Inferior parietal cortex (tissue), 1 donor: ENCODE data around the gene EXOC6.
"Not testable (repeated sequence)": the region's sequence is repeated elsewhere in the genome, so short reads cannot be mapped to it uniquely, and the experiment has no call there.

Source experiments
- DNase-seq: peaks from one replicate; pipeline ENCODE4 v3.0.0-alpha.2; 2016; ENCODE audit errors: extremely low spot score

Gene EXOC6

GRCh38 chr10:92880917-92881316 is 32.6 kb downstream of the EXOC6 start:
- no peak for DNase-seq

GRCh38 chr10:92886334-92886961 is 38.1 kb downstream of the EXOC6 start:
- DNase-seq = no peak

- DNase-seq = no peak
These were observed 42.2 kb downstream of the EXOC6 start for GRCh38 chr10:92890471-92890870.

- DNase-seq = no peak
These were observed 43.8 kb downstream of the EXOC6 start for GRCh38 chr10:92891885-92892690.

- DNase-seq = no peak
These were observed 44.4 kb downstream of the EXOC6 start for GRCh38 chr10:92892691-92893054.

- DNase-seq = no peak
These were observed 45.8 kb downstream of the EXOC6 start for GRCh38 chr10:92894081-92894655.

GRCh38 chr10:92897916-92898315 is 49.6 kb downstream of the EXOC6 start:
- DNase-seq = no peak

- no peak for DNase-seq
These were observed 53.5 kb downstream of the EXOC6 start for GRCh38 chr10:92901819-92902251.

GRCh38 chr10:92903633-92904032 is 55.3 kb downstream of the EXOC6 start:
- no peak for DNase-seq

- DNase-seq = no peak
These were observed 59.0 kb downstream of the EXOC6 start for GRCh38 chr10:92907280-92907679.

GRCh38 chr10:92912631-92913030 is 64.3 kb downstream of the EXOC6 start:
- not testable (repeated sequence) for DNase-seq

GRCh38 chr10:92913973-92914372 is 65.7 kb downstream of the EXOC6 start:
- DNase-seq = no peak

- DNase-seq = peak; percentile 65
These were observed 66.4 kb downstream of the EXOC6 start for GRCh38 chr10:92914478-92915325.

- no peak for DNase-seq
These were observed 67.6 kb downstream of the EXOC6 start for GRCh38 chr10:92915892-92916291.

- no peak for DNase-seq
These were observed 68.1 kb downstream of the EXOC6 start for GRCh38 chr10:92916433-92916832.

GRCh38 chr10:92918603-92919002 is 70.3 kb downstream of the EXOC6 start:
- no peak for DNase-seq

GRCh38 chr10:92920866-92921265 is 72.5 kb downstream of the EXOC6 start:
- DNase-seq = no peak

GRCh38 chr10:92923416-92923815 is 75.1 kb downstream of the EXOC6 start:
- DNase-seq = no peak

GRCh38 chr10:92929896-92930295 is 81.6 kb downstream of the EXOC6 start:
- DNase-seq = no peak

- no peak for DNase-seq
These were observed 83.3 kb downstream of the EXOC6 start for GRCh38 chr10:92931597-92931996.

- DNase-seq = no peak
These were observed 89.6 kb downstream of the EXOC6 start for GRCh38 chr10:92937876-92938275.

- DNase-seq = no peak
These were observed 90.5 kb downstream of the EXOC6 start for GRCh38 chr10:92938841-92939240.
